ENCODE results near the gene PWWP2A. TPM values are rescaled to one million over a fixed set of nuclear protein-coding genes. Genes with fewer than 3 reads are reported as not detected.

PWWP2A gene
- total RNA-seq, 1 donor from 2014 or later, result 24.8 TPM

DNA sequence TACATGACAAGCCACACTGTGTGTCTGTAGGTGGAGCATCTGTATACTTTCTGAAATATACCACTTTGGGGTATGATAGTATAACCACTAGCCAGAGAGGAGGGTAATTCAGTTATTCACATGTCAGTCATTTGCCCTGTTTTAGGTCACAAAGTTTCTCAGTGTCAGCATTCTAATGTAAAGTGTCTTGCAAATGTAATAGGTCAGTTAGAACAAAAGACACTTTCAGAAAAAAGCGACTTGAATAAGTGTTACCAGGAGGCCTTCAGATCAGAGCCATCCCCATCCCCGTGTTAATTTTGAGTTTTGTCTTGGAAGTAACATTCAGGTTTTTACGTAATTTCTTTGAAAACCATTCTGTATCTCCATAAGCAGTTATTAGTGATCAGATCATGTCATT lies 76.6 kb downstream of the PWWP2A start:
- Histone ChIP-seq H3K27me3 (ENCODE audit: control insufficient read depth, insufficient read depth, low read length) (no peaks in the 10 kb centered on the region), H3K36me3 (ENCODE audit: control insufficient read depth, insufficient read depth, low read length) (no peaks in the 10 kb centered on the region), H3K4me3 (ENCODE audit: low read depth, low read length) (no peak overlapping the region)
- TF ChIP-seq, protein P1, sequence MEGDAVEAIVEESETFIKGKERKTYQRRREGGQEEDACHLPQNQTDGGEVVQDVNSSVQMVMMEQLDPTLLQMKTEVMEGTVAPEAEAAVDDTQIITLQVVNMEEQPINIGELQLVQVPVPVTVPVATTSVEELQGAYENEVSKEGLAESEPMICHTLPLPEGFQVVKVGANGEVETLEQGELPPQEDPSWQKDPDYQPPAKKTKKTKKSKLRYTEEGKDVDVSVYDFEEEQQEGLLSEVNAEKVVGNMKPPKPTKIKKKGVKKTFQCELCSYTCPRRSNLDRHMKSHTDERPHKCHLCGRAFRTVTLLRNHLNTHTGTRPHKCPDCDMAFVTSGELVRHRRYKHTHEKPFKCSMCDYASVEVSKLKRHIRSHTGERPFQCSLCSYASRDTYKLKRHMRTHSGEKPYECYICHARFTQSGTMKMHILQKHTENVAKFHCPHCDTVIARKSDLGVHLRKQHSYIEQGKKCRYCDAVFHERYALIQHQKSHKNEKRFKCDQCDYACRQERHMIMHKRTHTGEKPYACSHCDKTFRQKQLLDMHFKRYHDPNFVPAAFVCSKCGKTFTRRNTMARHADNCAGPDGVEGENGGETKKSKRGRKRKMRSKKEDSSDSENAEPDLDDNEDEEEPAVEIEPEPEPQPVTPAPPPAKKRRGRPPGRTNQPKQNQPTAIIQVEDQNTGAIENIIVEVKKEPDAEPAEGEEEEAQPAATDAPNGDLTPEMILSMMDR (IDR thresholded peaks at IDR 0.05; ENCODE audit: insufficient read depth, low read length, poor library complexity, severe bottlenecking), result no peak
- no peak for DNase-seq (ENCODE audit: low read depth)

Other genes with a start within 250 kb of the PWWP2A start
- 2.2 and 2.9 TPM in 2 replicates for gene ADRA1B, start 203.0 kb downstream of the PWWP2A start, total RNA-seq
- gene TTC1, start 110.3 kb downstream of the PWWP2A start, total RNA-seq, result 62.7 and 65.4 TPM in 2 replicates
- not detected in 2 replicates for gene FABP6, start 110.1 kb upstream of the PWWP2A start, total RNA-seq
- 21.9 and 23.4 TPM in 2 replicates for gene CCNJL, start 193.1 kb upstream of the PWWP2A start, total RNA-seq